OCI-LY3 (cell line): Measurements from ENCODE around the gene OGDH.

Experiments
- CTCF ChIP-seq: fragments of 200-600, 300-600 bp; sonication (generic); IDR thresholded peaks from 2 replicates; pipeline ENCODE4 v1.5.1; 2014; ENCODE audit warnings: antibody characterized with exemption, low read length, low read depth
- EZH2phosphoT487 ChIP-seq: fragments of 200-600 bp; shearing (Covaris generic); IDR thresholded peaks from 2 replicates; pipeline ENCODE4 v1.6.1; 2018; ENCODE audit warnings: antibody characterized with exemption, mixed run types, low read depth

- TF ChIP-seq CTCF = no peak
- TF ChIP-seq EZH2phosphoT487 = no peak
Observed at GRCh38 chr7:44685723-44686122, 79.3 kb downstream of the OGDH start.
